GM21723 (cell line): ENCODE data around the gene NTMT1.
"Not testable (repeated sequence)": the region's sequence is repeated elsewhere in the genome, so short reads cannot be mapped to it uniquely, and the experiment has no call there.

ENCODE experiments used
- ATAC-seq: cut with Tn5 transposase; IDR thresholded peaks from one replicate; pipeline ENCODE4 v1.9.1; 2021; ENCODE audit warnings: mild to moderate bottlenecking, moderate library complexity; ENCODE audit not compliant: unreplicated experiment

NTMT1 gene

DNA sequence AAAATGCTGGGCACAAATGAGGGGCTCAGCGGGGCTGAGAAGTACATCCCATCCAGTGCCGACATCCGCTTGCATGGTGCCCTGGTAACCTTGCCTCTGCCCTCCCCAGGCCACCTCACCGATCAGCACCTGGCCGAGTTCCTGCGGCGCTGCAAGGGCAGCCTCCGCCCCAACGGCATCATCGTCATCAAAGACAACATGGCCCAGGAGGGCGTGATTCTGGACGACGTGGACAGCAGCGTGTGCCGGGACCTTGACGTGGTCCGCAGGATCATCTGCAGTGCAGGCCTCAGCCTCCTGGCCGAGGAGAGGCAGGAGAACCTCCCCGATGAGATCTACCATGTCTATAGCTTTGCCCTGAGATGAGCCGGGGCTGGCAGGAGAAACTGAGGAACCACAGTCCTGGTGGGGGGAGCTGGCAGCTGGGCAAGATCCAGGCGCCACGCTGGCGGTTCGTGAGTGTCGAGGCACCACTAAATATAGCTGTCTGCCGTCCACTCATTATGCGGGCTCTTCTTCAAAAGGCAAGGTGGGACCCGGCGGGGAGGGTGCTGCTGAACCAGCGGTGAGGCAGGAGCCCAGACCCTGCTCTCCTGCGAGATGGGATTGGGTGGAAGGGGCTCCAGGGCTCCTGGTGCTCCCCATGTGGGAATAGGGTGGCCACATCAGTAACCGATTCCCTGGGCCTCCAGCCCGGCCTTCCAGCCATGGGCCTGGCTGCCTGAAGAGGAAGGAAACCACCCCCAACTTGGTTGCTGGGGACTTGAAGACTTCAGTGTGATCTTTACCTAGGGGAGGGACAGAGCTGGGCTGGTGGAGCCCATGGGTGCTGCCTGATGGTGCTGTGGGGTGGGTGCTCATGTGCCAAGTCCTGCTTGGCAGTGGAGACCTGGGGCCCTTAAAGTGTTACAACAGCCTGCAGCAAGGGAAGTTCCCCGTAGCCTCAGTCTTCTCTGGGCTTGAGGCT is 9.4 kb downstream of the NTMT1 start:
- ATAC-seq, result no peak

DNA sequence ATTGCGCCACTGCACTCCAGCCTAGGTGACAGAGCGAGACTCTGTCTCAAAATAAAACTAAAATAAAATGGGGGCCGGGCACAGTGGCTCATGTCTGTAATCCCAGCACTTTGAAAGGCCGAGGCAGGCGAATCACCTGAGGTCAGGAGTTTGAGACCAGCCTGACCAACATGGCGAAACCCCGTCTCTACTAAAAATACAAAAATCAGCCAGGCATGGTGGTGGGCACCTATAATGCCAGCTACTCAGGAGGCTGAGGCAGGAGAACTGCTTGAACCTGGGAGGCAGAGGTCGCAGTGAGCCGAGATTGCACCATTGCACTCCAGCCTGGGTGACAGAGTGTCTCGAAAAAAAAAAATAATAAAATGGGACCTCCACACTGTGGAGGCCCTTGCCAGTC is 10.4 kb downstream of the NTMT1 start:
- not testable (repeated sequence) for ATAC-seq

DNA sequence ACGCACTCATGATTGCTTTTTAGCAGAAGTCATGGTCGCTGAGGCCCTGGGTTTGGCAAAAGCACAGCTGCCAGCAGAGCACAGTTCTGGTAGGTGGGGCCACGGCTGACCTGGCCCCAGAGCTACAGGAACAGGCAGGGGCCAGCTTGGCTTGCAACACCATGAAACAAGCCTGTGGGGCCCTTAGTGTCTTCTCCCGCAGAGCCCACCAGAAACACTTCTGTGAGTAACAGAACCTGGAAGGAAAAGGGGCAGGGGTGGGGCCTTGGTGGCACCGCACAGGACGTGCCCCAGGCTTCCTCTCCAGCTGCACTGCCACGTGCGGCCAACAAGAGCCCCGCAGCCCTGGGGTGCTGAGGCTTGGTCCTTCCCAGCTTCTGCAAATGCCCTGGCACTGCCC is 11.1 kb downstream of the NTMT1 start:
- ATAC-seq, result no peak

DNA sequence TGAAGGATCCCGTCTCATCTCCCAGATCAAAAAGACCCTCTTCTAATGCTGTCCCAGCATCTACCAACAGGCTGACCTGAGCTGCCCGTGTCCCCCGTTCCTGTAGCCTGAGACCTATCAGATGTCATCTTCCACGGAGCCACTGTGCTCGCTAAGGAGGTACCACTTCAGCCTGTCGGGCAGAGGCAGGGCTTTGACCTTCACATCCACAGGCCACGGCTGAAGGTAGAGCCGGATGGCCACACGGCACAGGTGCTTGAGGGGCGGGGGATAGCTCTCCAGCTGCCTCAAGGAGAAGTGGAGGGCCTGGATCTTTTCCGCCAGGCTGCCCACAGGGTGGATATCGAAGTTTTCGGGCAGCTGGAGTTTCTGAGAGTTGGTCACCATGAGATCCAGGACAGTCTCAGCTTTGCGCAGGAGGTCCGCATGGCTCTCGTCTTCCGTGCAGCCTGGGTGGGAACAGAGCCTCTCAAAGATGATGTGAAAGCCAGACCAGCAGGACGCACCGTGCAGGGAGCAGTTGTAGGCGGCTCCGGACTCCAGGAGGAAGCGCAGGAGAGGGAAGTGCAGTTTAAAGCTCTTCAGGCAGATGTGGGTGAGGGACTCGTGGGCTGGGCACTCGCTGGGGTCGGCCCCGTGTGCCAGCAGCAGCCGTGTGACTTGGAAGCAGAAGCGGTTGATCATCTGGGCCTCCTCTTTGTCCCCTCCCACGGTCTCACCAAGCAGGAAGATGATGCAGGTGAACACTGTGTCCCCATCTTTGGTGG is 11.9 kb downstream of the NTMT1 start:
- no peak for ATAC-seq

DNA sequence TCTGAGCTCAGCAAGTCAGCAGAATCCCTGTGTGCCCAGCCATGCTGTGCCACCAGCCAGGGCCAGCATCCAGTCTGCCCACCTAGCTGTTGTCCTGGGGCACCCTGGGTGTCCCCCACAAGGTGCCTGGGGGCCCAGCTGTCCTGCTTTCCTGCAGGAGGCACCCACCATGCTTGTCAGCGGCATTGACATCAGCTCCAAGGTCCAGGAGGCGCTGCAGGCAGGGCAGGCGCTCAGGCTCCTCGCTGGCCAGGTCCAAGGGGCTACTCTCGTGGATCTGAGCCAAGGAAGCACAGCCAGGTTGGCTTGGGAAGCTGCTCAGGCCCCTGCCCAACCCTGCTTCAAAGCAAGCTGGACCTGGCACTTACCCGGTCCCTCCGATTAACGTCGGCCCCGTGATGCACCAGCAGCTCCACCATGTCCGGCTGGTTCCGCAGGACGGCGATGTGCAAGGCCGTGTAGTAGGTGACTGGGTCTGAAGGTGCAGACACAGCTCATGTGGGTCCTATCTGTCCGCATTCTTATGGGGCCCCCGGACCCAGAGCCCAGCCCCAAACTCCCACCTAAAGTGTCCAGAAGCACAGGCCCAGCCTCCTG is 13.2 kb downstream of the NTMT1 start:
- no peak for ATAC-seq

DNA sequence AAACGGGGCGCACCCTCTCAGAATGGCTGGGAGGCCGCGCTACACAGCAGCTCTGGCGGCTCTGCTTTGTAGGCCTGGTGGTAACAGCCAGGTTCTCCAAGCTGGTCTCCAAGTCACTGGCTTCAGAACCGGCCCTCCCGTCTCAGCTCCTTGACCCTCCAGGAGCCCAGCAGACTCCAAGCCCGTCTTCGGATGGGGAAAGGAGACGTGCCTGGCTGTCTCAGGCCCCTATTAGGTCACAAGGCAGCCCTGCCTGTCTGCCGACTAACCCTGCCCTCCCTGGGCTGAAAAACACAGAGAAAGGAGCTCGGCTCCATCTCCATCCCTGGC is 13.8 kb downstream of the NTMT1 start:
- no peak for ATAC-seq

DNA sequence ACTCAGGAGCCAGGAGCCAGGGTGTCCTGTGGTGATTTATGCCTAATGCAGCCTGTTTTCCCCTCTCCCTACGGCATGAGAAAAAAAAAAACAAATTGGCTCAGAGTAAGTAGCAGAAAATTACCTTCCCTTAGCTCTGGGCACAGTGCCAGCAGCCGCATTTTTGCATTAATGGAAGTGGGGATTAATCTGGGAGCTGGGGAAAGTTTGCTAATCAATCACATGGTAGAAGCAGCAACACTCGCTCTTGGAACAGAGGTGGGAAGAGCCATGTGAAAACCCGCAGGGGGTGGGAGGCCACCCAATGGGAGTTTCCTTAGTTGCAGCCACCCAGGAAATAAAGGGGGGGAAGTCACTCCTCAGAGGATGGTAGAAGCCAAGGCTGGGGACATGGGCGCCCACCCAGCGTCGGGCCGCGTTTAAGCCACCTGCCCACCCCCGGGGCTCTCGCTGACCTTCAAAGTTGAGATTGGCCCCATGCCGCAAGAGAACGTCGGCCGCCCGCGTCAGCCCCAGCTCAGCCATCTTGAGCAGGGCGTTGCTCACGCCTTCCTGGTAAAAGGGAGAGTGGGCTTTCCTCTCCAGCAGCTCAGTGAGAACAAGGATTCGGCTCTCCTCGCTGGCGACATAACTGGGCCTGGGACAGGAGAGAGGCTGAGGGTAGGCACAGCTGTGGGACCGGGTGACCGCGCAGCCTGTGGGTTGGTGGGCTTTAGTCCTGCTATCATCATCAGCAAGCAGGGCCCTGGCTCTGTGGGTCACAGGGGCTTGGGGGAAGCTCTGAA is 14.3 kb downstream of the NTMT1 start:
- ATAC-seq, result no peak

DNA sequence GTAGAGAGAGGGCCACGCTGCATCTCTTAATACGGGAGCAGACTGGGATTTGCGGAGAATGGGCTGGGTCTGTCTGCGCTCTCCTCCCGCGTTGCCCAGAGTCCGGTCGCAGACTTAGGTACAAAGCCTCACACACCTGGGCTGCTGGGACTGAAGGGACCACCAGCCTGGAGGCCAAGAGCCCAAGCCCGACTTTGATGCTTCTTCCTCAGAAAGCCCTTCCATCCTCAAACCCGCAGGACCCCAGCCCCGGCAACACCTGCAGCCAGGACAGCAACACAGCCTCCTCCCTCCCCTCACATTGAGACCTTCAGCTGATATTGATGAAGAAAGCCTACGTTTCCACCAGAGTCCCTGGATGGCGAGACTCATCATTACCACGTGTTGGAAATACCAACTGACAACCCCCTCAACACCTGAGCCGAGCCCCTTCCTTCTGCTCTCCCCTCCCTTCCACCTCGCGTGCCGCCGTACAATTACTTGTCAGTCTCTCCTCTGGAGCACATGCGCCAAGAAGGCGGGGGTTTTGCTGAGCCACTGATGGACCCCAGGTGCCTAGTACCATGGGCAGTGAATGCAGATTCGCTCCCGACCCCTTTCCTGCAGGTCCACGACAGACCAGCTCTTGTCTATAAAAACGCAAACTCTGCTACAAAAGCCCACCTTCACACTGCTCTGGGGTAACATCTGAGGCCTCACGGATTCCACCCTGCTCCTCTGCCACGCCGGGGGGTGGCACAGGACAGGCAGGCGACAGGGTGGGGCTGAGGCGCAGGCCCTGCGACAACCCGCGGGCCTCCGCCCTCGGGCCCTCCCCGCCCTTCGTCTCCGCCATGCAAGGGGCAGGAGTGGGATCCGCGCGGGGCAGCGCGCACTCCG is 15.1 kb downstream of the NTMT1 start:
- ATAC-seq, result no peak

DNA sequence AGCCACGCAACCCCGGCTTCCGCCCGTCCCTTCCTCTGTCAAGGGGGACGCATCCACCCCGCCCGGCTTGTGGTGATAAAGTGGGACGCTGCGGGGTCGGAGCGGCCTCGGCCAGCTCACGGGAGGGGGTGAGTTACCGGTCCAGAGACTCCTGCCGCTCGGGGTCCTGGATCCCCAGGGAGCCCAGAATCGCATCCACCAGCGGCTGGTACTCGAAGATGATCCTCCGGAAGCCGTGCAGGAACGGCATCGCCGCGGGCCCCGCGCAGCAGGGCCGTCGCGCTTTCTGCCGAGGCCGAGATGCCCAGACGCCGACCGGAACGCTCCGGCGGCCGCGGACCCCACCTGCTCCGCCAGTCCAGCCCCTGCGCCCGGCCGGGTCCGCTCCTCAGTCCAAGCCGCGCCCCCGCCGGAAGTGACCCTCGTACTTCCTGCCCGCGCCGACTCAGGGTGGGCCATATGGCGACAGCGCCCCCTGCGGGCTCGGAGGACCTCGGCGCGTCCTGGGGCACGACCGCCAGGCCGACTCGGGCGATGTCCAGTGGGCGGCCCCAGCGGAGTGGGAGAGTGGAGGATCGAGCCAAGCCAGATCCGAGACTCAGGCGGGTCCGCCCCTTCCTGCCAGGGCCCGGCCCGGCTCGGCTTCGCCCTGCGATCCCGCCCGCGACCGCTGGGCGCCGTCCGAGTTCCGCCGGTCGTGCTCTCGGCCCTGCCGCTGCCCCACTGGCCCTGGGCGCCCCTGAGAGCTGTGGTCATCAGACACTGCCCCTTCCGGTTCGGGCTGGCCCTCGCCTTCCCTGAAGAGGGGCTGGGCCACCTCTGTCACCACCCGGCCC is 16.0 kb downstream of the NTMT1 start, which contains the start of gene ASB6:
ASB6 (minus strand) TSS at position 402 of the 836 bp plus-strand sequence; CDS start at position 250, 152 bp downstream.
- peak; percentile 83 for ATAC-seq

DNA sequence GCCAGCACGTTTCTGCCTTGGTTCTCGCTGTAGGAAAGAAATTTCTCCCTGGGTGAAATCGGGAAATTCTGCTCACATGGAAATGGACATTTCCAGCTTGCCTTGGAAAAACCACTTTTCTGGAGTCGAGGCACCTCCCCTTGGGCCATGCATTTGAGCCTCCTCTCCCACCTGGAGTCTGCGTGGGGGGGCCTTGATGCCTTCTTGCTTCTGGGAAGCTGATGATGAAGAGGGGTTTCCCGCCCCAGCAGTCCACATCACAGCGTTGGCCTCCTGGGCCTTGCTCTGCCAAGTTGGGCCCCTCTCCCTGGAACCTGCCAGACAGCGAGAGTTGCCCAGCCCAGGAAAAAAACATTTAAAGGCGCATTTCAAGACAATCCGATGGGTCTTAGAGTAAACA is 17.7 kb downstream of the NTMT1 start:
- ATAC-seq, result no peak

DNA sequence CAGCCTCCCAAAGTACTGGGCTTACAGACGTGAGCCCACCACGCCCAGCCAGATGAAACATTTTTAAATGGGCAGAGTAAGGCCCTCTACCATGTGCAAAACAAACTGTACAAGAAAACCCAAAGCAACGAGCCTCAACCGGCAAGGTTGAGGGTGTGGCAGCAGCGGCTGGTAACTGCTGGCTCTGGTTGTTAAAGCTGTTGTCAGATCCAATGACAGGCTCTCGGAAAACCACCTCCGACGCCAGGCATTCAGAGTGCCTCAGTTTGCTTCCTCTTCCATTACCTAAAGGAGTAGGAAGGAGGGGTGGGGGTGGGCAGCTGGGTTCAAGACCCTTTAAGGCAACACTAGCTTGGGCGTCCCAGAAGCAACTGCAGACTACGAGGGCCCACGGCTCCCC is 18.4 kb downstream of the NTMT1 start:
- no peak for ATAC-seq

DNA sequence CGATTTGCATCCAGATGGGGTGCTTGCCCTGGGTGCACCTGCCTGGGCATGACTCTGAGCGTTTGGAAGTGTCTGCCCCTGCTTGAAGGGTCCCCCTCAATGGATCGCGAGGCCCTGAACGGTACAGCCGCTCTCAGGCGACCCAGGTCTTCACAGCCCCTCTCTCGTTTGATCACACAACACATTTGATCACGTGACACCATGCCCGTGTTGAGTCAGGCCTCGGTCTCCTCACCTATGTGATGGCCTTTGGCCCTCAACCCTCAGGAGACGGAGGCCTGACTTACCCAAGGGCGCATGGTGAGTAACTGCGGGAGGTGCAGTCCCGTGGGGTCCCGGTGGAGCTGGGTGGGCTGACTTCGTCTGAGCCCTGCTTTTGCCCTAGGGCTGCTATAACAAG is 18.9 kb downstream of the NTMT1 start:
- ATAC-seq, result no peak

DNA sequence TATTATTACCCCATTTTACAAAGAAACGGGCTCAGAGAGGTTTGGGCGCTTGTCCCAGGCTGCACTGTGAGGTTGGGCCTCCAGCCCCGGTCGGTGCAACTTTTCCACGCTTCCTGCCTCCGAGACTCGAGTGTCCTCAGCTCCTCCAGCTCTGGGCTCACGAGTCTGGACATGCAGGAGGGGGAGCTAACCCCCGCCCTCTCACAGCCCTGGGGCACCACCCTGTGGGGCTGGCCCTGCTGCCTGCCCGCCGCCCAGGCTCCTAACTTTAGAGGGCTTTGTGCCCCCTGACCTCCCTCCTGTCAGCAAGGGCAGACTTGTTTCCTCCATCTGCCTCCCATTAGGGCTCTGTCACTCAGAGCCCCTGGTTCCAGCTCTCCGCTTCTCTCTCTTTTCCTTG is 20.3 kb downstream of the NTMT1 start:
- ATAC-seq, result no peak

DNA sequence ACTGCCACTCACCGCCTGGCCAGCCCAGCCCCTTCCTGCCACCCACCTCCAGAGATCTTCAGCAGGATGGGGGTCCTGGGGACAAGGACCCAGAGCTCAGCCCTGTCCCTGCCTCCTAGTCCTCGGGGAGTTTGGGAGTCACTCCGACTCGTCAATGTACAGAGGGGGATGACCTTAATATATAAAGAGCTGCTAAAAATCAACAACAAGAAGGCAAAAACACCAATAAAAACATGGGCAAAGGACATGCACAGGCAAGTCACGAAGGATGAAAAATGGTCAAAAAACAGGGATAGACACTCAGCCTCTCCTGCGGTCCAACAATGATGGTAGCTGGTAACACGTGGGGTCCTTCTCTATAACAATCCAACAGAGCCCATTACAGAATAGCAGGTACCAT is 20.7 kb downstream of the NTMT1 start:
- no peak for ATAC-seq

DNA sequence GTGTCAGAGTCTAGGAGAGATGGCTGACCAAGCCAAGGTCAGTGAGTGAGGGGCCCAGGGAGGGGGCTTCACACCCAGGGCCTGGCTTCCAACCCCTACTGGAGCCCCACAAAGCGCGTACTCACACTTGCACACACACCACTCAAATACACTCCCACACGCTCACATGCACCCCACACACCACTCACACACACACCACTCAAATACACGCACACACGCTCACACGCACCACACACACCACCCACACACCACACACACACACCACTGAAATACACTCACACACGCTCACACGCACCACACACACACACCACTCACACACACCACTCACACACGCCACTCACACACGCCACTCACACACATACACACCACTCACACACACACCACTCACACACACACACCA is 21.7 kb downstream of the NTMT1 start:
- ATAC-seq, result no peak

DNA sequence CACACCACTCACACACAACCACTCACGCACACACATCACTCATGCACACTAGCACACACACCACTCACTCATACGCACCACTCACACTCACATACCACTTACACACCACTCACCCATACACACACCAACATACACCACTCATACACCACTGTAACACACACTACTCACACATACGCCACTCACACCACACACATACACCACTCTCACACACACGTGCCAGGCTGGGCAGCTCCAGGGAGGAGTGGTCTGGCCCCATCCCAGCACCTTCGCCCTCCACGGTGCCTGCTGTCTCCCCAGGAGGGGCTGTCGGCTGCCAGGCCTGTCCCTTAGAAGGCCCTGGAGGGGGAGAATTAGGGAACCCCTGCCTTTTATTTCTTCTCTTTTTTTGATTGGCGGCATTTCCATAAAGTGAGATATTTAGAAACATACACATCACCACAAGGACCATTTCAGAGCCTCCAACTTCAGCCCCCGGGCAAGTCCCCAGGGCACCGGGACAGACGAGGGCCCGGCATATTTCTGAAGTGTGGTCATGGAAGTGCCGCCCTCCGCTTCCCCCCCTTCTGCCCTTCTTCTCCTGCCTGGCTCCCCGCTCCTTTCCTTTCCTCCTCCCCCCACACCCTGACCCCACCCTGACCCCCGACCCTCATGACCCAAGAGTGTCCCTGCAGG is 22.3 kb downstream of the NTMT1 start:
- no peak for ATAC-seq

DNA sequence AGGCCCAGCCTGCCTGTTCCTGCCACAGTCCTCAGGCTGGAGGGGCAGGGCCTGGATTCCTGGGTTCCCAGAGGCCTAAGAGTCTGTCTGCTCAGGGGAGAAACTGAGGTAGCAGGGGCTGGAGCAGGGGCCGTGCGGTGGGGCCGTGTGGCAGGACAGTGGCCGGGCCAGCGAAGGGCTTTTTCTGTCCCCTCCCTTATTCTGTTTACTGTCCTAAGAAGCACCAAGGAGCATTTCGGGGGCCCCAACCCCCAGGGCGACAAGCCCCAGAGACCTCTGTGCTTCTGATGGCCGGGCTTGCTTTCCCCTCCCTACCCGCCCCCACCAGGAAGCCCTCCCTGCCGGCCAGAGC is 22.8 kb downstream of the NTMT1 start:
- ATAC-seq, result no peak
